NCI-H446 treated with DMSO at 0.1 percent for 48 hours (cell line): ENCODE measurements around the gene TLL2.

Experiments
- DNase-seq: peaks from one replicate; lab custom pipeline; 2025; lab: John Stamatoyannopoulos, UW

The TLL2 gene

DNA sequence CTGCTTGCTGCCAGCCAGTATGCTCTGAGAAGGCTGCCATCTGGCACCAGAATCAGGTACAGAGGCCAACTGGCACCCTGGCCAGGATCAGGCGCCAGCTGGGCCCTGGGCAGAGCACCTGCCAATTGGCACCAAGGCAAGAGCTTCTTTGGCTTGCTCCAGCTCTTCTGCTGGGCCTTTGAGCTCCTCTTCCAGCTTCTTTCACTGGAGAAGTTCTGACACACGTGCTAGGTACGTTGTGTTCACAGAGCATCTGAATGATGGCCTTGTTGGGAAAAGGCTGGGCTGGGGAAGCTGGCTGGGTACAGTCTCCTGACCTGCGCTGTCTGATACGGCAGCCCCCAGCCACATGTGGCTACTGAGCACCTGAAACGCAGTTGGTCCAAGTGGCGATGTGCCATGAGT lies 123.3 kb downstream of the TLL2 start:
- DNase-seq, result peak; percentile 90

DNA sequence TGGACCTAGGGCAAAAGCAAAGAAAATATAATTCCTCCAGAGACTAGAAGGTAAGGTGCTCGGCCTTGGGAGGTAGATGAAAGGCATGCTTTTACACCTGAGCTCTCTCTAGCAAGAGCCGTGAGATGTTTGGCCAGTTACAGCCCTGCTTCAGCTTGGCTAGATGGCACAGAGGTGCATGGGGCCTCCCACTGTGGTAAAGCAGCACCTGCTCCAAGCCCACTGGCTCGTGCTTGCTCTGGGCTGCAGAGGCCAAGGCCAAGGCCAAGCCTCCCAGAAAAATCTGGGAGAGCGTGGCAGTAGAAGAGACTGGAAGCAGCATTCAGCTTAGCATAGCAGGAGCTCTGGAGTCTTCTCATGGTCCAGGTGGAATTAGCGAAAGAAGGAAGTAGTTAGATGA lies 123.9 kb downstream of the TLL2 start:
- peak; percentile 12 for DNase-seq

DNA sequence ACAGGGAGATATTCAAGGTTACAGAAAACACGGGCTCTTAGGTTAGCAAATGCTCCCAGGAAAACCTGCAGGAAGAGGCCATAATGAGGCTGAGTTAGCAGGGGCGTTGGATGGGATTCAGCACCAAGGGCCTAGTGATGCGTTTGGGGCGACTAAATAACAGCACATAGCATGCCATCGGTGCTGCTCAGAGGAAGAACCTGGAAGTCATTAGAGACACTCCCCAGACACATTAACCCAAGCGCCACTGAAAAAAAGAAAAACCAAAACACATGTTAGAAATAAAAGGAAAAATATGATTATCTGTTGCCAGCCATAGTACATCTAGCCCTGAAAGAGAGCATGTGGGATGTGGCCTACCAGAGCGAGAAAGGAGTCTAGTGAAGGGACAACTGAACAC lies 126.1 kb downstream of the TLL2 start:
- DNase-seq, result no peak

DNA sequence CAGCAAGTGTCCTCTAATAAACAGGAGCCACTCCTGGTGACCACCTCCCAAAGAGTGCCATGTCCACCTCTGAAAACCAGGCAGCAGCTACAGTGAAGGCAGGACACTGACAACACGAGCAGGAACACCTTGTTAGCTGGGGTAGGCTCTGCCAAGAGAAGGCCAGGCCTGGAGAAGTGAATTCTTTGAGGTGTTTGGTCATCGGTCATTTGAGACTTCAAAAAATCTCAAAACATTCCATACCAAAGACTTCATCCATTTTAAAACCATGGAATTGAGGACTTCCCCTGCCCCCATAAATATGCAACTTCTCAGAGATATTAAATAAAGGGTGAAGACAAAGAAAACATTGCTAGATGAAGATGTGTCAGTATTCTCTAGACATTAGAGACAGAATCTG lies 126.6 kb downstream of the TLL2 start:
- no peak for DNase-seq

DNA sequence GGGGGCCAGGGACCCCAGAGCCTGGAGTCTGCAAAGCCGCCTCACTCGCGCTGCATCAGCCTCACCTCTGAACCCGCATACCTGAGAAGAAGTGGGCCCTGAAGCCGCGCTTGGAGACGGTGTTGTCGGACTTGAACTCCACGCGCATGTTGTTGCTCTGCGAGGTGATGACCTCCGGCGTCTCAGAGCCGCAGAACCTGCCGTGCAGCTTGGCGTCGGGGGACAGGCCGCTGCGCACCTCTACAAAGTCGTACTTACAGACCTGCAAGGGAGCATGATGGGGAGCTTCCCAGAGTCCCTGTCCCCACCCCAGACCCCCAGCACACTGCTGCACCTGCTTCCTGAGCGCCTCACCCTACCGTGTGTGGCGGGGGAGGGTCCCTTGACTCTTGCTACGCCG lies 129.2 kb downstream of the TLL2 start:
- DNase-seq, result no peak

DNA sequence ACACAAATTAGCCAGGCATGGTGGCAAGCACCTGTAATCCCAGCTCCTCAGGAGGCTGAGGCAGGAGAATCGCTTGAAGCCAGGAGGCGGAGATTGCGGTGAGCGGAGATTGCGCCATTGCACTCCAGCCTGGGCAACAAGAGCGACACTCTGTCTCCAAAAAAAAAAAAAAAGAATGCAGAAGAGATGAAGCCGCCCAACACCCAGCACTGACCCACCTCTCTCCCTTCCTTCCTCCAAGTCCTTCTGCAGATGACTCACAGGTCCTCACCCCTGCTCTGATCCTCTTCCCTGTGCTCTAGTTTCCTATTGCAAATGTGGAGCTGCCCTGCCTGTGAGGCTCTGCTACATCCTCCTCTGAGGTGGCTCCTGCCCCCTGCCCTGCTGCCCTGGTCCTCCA lies 132.9 kb downstream of the TLL2 start:
- no peak for DNase-seq

DNA sequence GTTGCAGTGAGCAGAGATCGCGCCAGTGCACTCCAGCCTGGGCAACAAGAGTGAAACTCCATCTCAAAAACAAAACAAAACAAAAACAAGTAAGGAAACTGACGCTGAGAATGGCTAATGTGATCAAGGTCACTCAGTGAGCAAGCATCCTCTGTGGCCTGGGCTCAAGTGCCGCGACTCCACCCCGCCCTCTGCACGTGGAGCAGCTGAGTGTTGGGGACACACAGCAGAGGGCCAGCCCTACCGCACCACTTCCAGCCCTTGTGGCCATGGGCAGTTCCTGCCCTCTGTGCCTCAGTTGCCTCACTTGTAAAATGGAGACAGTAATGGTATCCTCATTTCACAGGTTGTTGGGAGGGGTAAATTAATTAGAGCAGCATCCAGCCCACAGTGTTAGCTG lies 134.0 kb downstream of the TLL2 start:
- DNase-seq, result no peak

DNA sequence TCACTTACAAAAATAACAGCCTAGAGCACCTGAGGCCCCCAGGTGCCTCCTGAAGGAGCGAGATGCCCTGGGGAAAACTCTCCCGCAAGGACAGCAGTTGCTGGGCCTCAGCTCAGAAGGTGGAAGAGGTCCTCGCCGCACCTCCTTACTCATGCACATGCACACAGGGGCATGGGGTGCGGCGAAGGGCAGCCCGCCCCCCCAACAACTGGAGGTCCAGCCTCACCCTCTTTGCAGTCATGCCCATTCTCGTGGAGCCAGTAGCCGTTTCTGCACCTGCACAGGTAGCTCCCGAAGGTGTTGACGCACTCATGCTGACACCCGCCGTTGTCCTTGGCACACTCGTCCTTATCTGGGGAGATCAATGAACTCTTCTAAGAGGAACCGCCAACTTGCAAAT lies 135.0 kb downstream of the TLL2 start:
- no peak for DNase-seq

DNA sequence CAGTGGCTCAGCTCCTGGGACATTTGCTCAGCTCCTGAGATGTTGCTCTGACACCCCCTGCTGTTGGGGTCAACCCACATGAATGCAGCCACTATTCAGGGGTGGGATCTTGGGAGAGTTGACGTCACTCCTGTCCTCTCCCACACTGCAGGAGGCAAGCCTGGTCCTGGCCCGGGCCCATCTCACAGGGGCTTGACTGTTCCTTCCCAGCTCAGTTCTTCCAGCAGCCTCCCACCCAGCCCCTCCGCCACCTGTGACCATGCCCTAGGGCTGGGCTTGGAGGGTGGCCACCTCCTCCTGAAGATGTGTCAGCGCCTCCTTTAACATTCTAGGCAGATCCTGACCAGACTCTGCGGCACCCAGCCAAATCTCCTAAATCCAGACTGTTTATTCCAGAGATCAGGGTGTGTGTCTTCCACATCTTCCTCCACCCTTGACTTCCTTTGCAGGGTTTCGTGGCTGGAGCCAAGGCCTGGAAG lies 135.9 kb downstream of the TLL2 start:
- DNase-seq, result no peak

DNA sequence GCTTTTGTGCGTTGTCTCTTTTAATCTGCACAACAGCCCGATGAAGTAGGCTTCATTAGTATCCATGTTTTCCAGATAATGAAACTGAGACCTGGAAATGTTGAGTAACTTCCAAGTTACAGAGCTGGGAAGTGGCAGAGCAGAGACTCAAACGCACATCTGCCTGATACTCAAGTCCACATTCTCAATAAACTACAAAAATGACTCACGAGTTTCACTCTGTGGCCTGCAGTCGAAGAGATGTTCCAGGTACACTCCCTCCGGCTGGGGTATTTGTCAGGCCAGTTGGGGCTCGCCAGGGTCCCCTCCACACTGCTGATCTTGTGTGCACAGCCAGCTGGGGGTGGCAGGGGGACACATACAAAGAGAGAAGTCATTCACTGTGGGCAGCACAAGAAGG lies 137.2 kb downstream of the TLL2 start:
- DNase-seq, result no peak

DNA sequence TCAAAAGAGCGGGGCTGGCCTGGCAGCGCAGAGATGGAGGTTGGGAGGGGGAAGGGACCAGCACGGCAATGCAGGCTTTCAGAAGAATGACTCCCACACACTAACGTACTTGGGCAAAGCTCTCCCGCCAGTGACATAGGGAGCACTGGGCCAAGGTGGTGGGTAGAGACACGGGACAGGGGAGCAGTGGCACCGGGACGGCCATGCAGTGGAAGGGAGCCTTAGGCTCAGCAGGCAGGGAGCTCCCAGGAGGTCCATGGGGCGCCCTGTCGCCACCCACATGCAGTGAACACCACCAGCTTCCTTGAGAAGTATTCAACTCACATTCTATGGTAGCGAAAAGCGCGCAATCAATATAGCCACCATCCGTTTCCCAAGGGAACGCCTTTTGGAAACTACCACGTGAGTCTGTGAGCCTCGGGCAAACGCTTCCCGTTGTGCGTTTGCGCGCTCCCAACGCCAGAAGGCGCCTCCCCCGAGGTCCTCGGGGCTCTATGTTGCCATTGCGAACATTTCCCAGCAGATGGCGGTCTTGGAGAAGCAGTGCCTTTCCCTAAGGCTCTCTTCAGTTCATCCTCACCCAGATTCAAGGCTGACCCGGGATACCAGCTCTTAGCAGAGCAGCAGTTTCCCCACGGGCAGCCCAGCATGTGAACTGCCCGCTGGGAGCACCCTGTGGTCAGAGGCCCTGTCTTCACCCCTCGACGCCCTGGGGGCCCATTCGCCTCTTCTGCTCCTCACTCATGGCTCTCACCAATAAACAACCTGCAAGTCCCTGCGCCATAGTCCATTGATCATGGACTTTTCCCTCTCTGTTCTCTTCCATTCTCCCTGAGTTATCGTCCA lies 138.5 kb downstream of the TLL2 start:
- DNase-seq, result peak; percentile 36

DNA sequence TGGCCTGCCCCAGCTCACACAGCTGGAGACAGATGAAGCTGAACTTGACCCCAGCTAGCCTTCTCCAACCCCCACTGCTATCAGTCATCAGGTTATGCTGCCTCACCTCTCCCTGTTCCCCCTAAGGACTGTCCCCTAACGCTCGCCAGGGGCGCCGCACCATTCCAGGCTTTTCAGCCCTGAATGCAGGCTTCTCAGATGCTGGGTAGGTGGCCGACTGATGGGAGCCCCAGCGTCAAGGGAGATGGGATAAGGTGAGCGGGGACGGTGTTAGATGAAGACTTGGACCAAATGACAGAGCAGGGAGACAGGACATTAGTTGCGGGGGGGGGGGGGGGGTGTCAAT lies 139.1 kb downstream of the TLL2 start:
- no peak for DNase-seq

DNA sequence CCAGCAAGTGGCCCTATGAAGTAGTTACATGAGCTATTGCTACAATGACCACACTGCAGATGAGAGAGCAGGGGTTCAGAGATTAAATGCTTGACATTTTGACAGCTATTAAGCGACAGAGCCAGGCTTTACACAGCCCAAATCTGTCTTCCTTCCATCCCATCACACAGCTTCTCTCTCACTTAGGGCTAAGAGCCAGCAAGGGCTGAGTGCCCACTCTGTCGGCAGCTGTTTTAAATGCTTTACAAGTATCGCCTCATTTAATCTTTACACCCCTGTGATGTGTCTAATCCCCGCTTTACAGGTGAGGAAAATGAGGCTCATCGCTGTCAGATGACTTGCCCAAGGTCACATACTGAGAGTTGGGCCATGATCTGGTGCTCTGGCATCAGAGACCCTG lies 139.7 kb downstream of the TLL2 start:
- no peak for DNase-seq

DNA sequence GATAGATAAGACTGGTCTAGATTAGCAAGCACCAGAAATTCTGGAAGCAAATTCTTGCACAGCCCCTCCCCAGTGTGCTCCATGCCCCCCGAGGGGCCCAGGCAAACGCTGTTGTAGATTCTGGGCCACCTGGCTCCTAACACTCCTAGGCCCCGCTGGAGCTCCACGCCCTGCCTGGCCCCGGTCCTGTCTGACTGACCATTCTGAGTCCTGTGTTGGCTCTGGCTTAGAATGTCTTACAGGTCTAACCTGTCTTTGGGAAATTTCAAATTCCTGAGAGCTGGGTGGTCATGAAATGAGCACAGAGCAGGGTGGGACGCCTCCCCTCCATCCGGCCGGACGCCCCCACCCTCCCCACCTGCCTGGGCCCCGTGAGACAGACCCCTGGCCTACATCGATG lies 142.4 kb downstream of the TLL2 start:
- no peak for DNase-seq

DNA sequence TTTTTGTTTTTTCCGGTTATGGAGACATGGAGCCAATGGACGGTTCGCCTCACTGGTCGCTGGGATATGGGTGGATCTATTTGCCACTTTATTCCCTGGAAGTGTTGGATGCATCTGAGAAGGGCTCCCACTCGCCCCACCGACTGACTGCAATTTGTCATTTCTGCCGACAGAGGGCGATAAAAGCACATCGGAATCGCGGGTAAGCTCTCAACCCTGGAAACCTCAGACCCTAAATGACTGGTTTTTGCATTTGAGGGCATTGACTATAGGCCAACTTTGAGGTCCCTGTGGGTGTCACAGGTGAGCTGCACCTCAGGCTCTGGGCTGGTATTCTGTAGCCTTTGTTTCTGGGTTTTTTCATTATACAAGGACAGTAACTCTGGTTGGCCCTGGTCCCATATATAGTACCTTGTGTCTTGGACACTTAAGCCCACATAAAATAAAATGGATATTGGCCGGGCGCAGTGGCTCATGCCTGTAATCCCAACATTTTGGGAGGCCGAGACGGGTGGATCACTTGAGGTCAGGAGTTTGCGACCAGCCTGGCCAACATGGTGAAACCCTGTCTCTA lies 143.1 kb downstream of the TLL2 start:
- no peak for DNase-seq

DNA sequence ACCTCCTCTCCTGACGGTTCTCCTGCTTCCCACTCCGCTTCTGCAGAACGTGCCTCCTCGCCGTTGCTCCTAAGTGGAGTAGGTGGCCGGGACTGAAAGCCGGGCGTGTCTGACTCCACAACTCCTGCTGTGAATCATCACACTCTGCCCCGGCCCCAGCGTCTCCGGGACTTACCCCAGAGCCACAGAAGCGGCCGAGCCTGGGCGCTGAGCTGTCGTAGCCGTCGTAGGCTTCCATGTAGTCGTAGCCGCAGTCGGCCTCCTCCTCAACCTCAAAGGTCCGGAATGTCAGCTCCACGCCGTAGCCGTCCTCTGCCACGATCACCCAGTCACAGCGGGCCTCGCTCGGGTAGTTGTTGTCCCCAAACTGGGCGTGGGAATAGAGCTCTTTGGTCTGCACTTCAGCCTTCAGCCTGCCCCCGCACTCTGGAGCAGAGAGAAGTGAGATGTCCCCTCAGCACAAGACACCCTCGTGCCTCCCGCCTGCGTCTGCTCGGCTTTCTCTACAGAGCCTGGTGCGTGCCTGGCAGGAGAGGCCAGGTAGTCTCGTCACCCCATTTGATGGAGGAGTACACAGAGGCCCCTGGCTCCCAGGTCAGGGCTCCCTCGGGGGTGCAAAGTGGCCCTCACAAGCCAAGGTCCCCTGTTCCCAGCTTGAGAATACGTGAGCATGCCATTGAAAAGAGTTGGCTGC lies 143.7 kb downstream of the TLL2 start:
- no peak for DNase-seq

DNA sequence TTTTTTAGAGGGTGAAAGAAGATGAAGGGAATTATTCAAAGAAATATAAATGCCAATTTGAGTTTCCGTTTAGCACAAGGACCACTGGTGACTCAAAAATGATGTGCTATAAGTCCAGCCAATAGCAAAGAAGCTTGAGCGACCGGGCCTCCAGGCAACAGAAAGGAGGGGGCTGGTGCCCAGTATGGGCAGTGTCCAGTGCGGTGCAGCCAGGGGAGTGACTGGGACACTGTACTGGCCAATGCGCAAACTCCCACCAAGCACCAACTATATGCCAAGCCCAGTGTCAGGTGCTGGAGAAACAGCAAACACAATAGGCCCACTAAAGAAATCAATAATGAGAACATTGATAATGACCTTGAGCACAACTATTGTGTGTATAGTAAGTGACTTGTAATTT lies 144.8 kb downstream of the TLL2 start:
- DNase-seq, result no peak

DNA sequence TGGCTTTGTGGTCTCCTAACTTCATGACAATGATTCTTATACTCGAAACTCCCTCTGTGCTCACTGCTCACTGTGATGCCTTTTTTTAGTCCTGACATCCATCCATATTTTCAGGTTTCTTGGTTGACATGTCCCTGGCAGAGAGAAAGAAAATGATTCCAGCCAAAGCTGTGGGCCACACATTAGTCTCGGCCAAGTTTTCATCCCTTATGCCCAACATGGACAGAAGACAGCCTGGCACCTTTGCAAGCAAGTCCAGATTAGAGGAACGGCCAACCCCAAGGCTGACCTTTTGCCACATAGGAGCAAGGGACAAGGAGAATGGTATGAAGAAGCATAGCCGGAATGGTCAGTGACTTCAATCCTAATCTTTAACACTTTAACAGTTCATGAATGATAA lies 146.3 kb downstream of the TLL2 start:
- no peak for DNase-seq

DNA sequence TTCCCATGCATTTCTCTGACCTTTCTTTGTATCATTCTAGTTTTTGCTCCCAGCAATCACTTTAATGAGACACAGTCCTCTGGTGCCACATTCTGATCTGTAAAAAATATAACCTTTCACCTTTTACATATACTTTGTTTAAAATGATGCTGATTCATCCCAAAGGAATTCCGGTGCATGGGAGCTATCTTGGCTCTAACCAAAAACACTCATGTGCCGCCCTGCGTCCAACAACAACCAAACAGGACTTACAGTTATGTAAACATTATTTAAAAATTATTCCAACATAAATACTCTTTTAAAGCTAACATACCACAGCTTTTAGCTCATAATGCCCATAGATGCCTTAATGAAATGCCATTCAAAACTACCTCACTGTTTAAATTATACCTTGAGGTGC lies 147.2 kb downstream of the TLL2 start:
- no peak for DNase-seq

DNA sequence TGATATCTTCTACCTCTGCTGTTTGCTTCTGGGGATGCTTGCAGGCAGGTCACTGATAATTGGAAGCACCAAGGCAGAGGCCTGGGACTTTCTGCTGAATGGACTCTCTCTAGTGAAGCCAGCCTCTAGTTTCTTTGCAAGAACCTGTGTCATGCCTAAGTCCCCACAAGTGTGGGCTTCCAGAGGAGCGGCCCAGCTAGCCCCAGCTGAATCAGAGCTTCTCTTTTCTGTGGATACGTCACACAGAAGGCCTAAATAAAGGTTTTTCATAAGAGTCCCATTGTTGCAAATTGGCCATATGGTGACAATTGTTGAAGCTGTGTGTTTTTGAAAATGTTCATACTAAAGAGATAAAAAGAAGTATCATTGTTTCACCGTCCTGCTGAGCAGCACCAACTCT lies 148.2 kb downstream of the TLL2 start:
- no peak for DNase-seq

DNA sequence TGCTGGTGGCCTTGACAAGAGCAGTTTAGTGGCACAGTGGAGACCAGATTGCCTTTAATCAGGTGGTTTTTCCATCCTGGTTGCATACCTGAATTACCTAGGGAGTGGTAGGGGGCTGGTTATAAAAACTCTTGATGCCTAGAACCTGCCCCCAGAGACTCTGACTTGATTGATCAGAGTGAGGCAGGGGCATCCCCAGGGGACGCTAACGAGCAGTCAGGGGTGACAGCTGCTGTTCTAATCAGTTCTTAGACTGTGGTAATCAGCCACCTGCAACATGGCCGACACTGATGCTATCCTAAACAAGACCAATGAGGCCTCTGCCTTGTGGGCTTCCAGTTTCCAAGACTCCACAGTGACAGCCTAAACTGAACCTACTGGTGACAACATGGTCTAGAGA lies 153.0 kb downstream of the TLL2 start:
- no peak for DNase-seq

DNA sequence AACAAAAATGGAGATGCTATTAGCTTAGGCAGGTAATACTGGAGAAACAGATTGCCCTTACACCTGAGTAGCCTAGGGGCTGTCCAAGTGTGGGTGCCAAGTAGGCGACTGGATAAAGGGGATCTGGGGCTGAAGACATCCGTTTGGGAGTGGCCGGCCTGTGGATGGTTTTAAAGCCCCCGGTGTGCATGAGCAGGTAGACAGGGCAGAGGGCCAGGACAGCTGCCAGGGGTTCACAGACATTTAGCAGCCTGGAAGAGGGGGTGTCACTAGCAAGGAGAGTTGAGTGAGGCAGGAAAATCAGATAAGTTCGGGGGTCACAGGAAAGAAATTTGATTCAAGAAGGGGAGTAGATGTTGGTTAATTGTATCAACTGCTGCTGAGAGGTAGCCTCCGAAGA lies 153.4 kb downstream of the TLL2 start:
- no peak for DNase-seq

DNA sequence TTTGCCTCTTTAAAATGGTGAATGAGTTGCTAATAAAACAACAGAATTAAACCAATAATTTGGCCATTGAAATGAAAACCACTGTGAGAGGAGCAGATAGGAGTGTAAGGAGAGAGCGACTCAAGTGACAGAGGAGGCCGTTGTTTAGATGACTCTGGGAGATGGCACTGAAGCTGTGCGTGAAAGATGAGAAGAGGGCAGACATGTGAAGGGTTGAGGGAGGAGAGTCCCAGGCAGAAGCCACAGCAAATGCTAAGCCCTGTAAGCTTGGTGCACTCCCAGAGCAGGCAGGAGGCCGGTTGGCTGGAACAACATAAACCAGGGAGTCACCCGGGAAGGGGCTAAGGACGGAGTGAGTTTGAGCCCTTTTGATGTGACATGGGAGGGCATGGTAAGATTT lies 154.1 kb downstream of the TLL2 start:
- DNase-seq, result no peak
